ENCODE results near the gene TCEAL2. TPM values are rescaled to one million over a fixed set of nuclear protein-coding genes. Genes with fewer than 3 reads are reported as not detected.

Gene TCEAL2
- total RNA-seq, 4 donors from 2014 or later, result not detected

GRCh38 chrX:102154218-102154860 is 28.9 kb downstream of the TCEAL2 start:
- in situ Hi-C loops (cut with MboI; ENCODE audit: low sequenced_read_pairs in 4 of 4) (no loop called here), intact Hi-C loops (cut with DNase I; ENCODE audit: low total_unique reads) (no loop called here)
- Histone ChIP-seq H3K4me3 (no peak overlapping the region), H3K4me1 (no peaks in the 10 kb centered on the region), H3K27me3 (peaks cover 0 to 5% (median 0%) of the 10 kb centered on the region in 3 donors), H3K36me3 (no peaks in the 10 kb centered on the region), H3K27ac (no peak overlapping the region), H3K9me3 (no peaks in the 10 kb centered on the region)
- DNase-seq, result no peak
- TF ChIP-seq POLR2A (IDR thresholded peaks at IDR 0.05), result no peak
- peak in 1 of 5 experiments; percentile 9 for TF ChIP-seq CTCF (IDR thresholded peaks at IDR 0.05 in 4 of 5, conservative IDR thresholded peaks at IDR 0.05 in 1 of 5)
- no peak for ATAC-seq

GRCh38 chrX:102154900-102155805 is 29.7 kb downstream of the TCEAL2 start:
- intact Hi-C loops (cut with DNase I; ENCODE audit: low total_unique reads), result no loop called here

GRCh38 chrX:102155806-102156179 is 30.3 kb downstream of the TCEAL2 start, which contains the start of gene BEX5:
TSS of gene BEX5 (minus strand) at chrX:102155977. CDS start at chrX:102154265, 1,712 bp downstream.
- ATAC-seq (peak in 1 of 2 donors; percentile 58), DNase-seq (peak in 1 of 2 donors; percentile 4)
- H3K27ac ChIP-seq, result no peak within 1 kb of the TSS
- TF ChIP-seq POLR2A (IDR thresholded peaks at IDR 0.05), result peak in 1 of 2 donors; percentile 9
- no peak for TF ChIP-seq CTCF (IDR thresholded peaks at IDR 0.05 in 4 of 5, conservative IDR thresholded peaks at IDR 0.05 in 1 of 5)
- H3K27me3 ChIP-seq, result peaks cover 0 to 5% (median 0%) of the 10 kb centered on the region in 3 donors
- peak within 1 kb of the TSS; percentile 12 to 42 (median 32) for H3K4me3 ChIP-seq
- in situ Hi-C loops (cut with MboI; ENCODE audit: low sequenced_read_pairs in 4 of 4), result no loop called here
- intact Hi-C loops (cut with DNase I; ENCODE audit: low total_unique reads), result no loop called here
- H3K9me3 ChIP-seq, result no peaks in the 10 kb centered on the region
- H3K4me1 ChIP-seq, result no peaks in the 10 kb centered on the region
- H3K36me3 ChIP-seq, result no peaks in the 10 kb centered on the region

More at GRCh38 chrX:102154900-102155805, 29.7 kb downstream of the TCEAL2 start:
- peaks cover 0 to 5% (median 0%) of the 10 kb centered on the region in 3 donors for H3K27me3 ChIP-seq
- H3K27ac ChIP-seq, result no peak overlapping the region
- no peaks in the 10 kb centered on the region for H3K36me3 ChIP-seq
- in situ Hi-C loops (cut with MboI; ENCODE audit: low sequenced_read_pairs in 4 of 4), result no loop called here
- DNase-seq (no peak), ATAC-seq (no peak)
- H3K4me1 ChIP-seq, result no peaks in the 10 kb centered on the region
- TF ChIP-seq CTCF (IDR thresholded peaks at IDR 0.05 in 4 of 5, conservative IDR thresholded peaks at IDR 0.05 in 1 of 5), result no peak
- TF ChIP-seq POLR2A (IDR thresholded peaks at IDR 0.05), result no peak
- H3K4me3 ChIP-seq, result peak overlapping the region; percentile 12 to 42 (median 32)
- H3K9me3 ChIP-seq, result no peaks in the 10 kb centered on the region

Other genes starting within 250 kb of the TCEAL2 start
- 1 to 10 TPM in 3 of 4 donors, under 1 TPM in 1; 0.68 to 2.7 (median 1.2) TPM for gene ZMAT1, start 193.7 kb upstream of the TCEAL2 start, total RNA-seq
- gene TCEAL6, start 16.8 kb downstream of the TCEAL2 start, total RNA-seq, result not detected
- under 1 TPM in 1 of 4 donors, not detected in 3; 0.46 TPM for gene BEX5, start 30.3 kb downstream of the TCEAL2 start, total RNA-seq
- gene TCP11X1, start 89.6 kb downstream of the TCEAL2 start, total RNA-seq, result not detected
- gene NXF2, start 121.5 kb downstream of the TCEAL2 start, total RNA-seq, result not detected